HCT116 (cell line): ENCODE data around the gene TTC27. TPM values are rescaled to one million over a fixed set of nuclear protein-coding genes. Genes with fewer than 3 reads are reported as not detected.

Experiments
- ATAC-seq: fragments of 200-7000 bp; cut with Tn5 transposase; 2 replicates; pipeline ENCODE4 v1.9.1; 2020; ENCODE audit warnings: mild to moderate bottlenecking, moderate library complexity
- BruUV-seq: library from RNA; stranded (reverse); fragments of 400-500 nt; replicated peaks from 2 replicates; lab custom pipeline; 2021; lab: Mats Ljungman, UMichigan
- CTCF ChIA-PET: fragments of 300-600 bp; sonication (Branson Sonifier 250); formaldehyde crosslinking; loops from one replicate; lab custom pipeline; 2021; ENCODE audit warnings: antibody characterized with exemption; lab: Charles Lee
- POLR2A ChIA-PET: fragments of 300-600, 350-600 bp; sonication (Branson Sonifier 250); formaldehyde crosslinking; loops from one replicate; lab custom pipeline; 2021; ENCODE audit warnings: antibody characterized with exemption; lab: Charles Lee
- RAD21 ChIA-PET, 2 experiments: fragments of 300-600 bp; sonication (Branson Sonifier 250); formaldehyde crosslinking; loops; one replicate each; lab custom pipeline; 2023; ENCODE audit warnings: low total read pairs in 2 of 2; ENCODE audit not compliant: uncharacterized antibody in 2 of 2, unreplicated experiment in 2 of 2, low non-redundant PET in 1 of 2; lab: Charles Lee
- DNase-seq: peaks from one replicate; pipeline ENCODE4 v3.0.0-alpha.2; 2010; ENCODE audit warnings: low read depth, low spot score
- H2AFZ ChIP-seq: fragments of 200-600 bp; shearing (Covaris generic), sonication (generic); 2 replicates; pipeline ENCODE4 v1.6.1; 2017; ENCODE audit warnings: low read depth, mixed run types, mixed read lengths, antibody characterized with exemption, low read length; ENCODE audit not compliant: poor library complexity, severe bottlenecking
- H3K27ac ChIP-seq: 2 replicates; pipeline ENCODE4 v1.5.1; 2012; ENCODE audit warnings: low read depth, low read length
- H3K27me3 ChIP-seq: fragments of 200-600 bp; sonication (generic); 2 replicates; pipeline ENCODE4 v1.6.1; 2016; ENCODE audit warnings: mixed run types, low read length, mixed read lengths; ENCODE audit not compliant: insufficient read depth
- H3K36me3 ChIP-seq, 2 experiments: fragments of 200-500 bp in 1 of 2; fragments of 200-600 bp in 1 of 2; sonication (Bioruptor generic) in 1 of 2; sonication (generic) in 1 of 2; 2 replicates each; pipeline versions ENCODE4 v1.5.1 to v1.6.1; 2014 to 2016; ENCODE audit warnings: low read length in 2 of 2, inconsistent platforms in 1 of 2, mixed read lengths in 1 of 2, mixed run types in 1 of 2; ENCODE audit not compliant: insufficient read depth in 2 of 2, control insufficient read depth in 1 of 2
- H3K4me1 ChIP-seq, 2 experiments: fragments of 200-600 bp in 1 of 2; sonication (generic) in 1 of 2; 2 replicates each; pipeline versions ENCODE4 v1.5.1 to v1.6.1; 2012 to 2017; ENCODE audit warnings: low read length in 2 of 2, inconsistent platforms in 1 of 2, mild to moderate bottlenecking in 1 of 2, mixed read lengths in 1 of 2, mixed run types in 1 of 2, moderate library complexity in 1 of 2; ENCODE audit not compliant: insufficient read depth in 2 of 2, control insufficient read depth in 1 of 2
- H3K4me2 ChIP-seq: fragments of 200-600 bp; sonication (generic); 2 replicates; pipeline ENCODE4 v1.6.1; 2017; ENCODE audit warnings: mixed run types, low read length, mixed read lengths
- H3K4me3 ChIP-seq, 2 experiments: fragments of 200-600 bp in 1 of 2; sonication (generic) in 1 of 2; replicated peaks in 1 of 2; 2 replicates each; pipeline ENCODE4 v1.5.1; 2011 to 2016; ENCODE audit warnings: low read length in 2 of 2, control low read depth in 1 of 2, low read depth in 1 of 2, mild to moderate bottlenecking in 1 of 2, mixed read lengths in 1 of 2, mixed run types in 1 of 2
- H3K79me2 ChIP-seq: fragments of 200-600 bp; sonication (generic); 2 replicates; pipeline ENCODE4 v1.6.1; 2017; ENCODE audit warnings: mild to moderate bottlenecking, mixed run types, low read length, moderate library complexity, mixed read lengths; ENCODE audit not compliant: insufficient read depth
- H3K9ac ChIP-seq: fragments of 200-600 bp; sonication (generic); 2 replicates; pipeline ENCODE4 v1.6.1; 2016; ENCODE audit warnings: low read length, mixed read lengths
- H3K9me2 ChIP-seq: fragments of 200-600 bp; sonication (generic), shearing (Covaris generic); 2 replicates; pipeline ENCODE4 v1.6.1; 2017; ENCODE audit warnings: mixed run types, mild to moderate bottlenecking, moderate library complexity; ENCODE audit not compliant: insufficient read depth
- H3K9me3 ChIP-seq, 2 experiments: fragments of 200-500 bp in 1 of 2; fragments of 200-600 bp in 1 of 2; sonication (Bioruptor generic) in 1 of 2; sonication (generic) in 1 of 2; 2 replicates each; pipeline ENCODE4 v1.6.1; 2014 to 2017; ENCODE audit warnings: low read length in 2 of 2, mixed read lengths in 2 of 2, inconsistent platforms in 1 of 2, low read depth in 1 of 2, mild to moderate bottlenecking in 1 of 2, mixed run types in 1 of 2, moderate library complexity in 1 of 2; ENCODE audit not compliant: control insufficient read depth in 1 of 2, insufficient read depth in 1 of 2
- H4K20me1 ChIP-seq: fragments of 200-600 bp; sonication (generic), shearing (Covaris generic); 2 replicates; pipeline ENCODE4 v1.6.1; 2017; ENCODE audit warnings: mixed run types, mild to moderate bottlenecking, moderate library complexity; ENCODE audit not compliant: insufficient read depth
- ATF3 ChIP-seq: IDR thresholded peaks from 2 replicates; pipeline ENCODE4 v1.6.1; 2012
- CBX3 ChIP-seq: IDR thresholded peaks from 2 replicates; pipeline ENCODE4 v1.6.1; 2012; ENCODE audit warnings: low read depth
- CEBPB ChIP-seq: IDR thresholded peaks from 2 replicates; pipeline ENCODE4 v1.6.1; 2012; ENCODE audit warnings: low read depth
- CTCF ChIP-seq, 3 experiments: fragments of 200-600 bp in 1 of 3; sonication (generic) in 1 of 3; IDR thresholded peaks in 2 of 3; conservative IDR thresholded peaks in 1 of 3; 2 replicates each; pipeline ENCODE4 v1.5.1; 2012 to 2017; ENCODE audit warnings: low read depth in 2 of 3, low read length in 2 of 3, antibody characterized with exemption in 1 of 3, borderline replicate concordance in 1 of 3, control low read depth in 1 of 3, mild to moderate bottlenecking in 1 of 3, mixed read lengths in 1 of 3, mixed run types in 1 of 3, moderate library complexity in 1 of 3; ENCODE audit not compliant: insufficient read depth in 1 of 3
- EGR1 ChIP-seq: IDR thresholded peaks from 2 replicates; pipeline ENCODE4 v1.6.1; 2012; ENCODE audit warnings: low read depth
- ELF1 ChIP-seq: IDR thresholded peaks from 2 replicates; pipeline ENCODE4 v1.6.1; 2012; ENCODE audit warnings: low read depth, borderline replicate concordance
- EZH2phosphoT487 ChIP-seq: fragments of 200-600 bp; IDR thresholded peaks from 2 replicates; pipeline ENCODE4 v1.6.1; 2018; ENCODE audit warnings: antibody characterized with exemption, borderline replicate concordance
- FOSL1 ChIP-seq: IDR thresholded peaks from 2 replicates; pipeline ENCODE4 v1.6.1; 2012; ENCODE audit warnings: low read depth
- JUND ChIP-seq: IDR thresholded peaks from 2 replicates; pipeline ENCODE4 v1.6.1; 2012
- POLR2A ChIP-seq: IDR thresholded peaks from 2 replicates; pipeline ENCODE4 v1.7.0; 2011; ENCODE audit warnings: borderline replicate concordance; ENCODE audit not compliant: insufficient read depth, insufficient read length; ENCODE audit errors: extremely low read depth
- POLR2AphosphoS5 ChIP-seq: IDR thresholded peaks from 2 replicates; pipeline ENCODE4 v1.6.1; 2011; ENCODE audit warnings: mild to moderate bottlenecking, low read depth, low read length, moderate library complexity
- RAD21 ChIP-seq: IDR thresholded peaks from 2 replicates; pipeline ENCODE4 v1.6.1; 2012; ENCODE audit warnings: low read depth, mild to moderate bottlenecking
- REST ChIP-seq: IDR thresholded peaks from 2 replicates; pipeline ENCODE4 v1.6.1; 2012; ENCODE audit warnings: low read depth
- SIN3A ChIP-seq: IDR thresholded peaks from 2 replicates; pipeline ENCODE4 v1.6.1; 2012; ENCODE audit warnings: low read depth
- SRF ChIP-seq: IDR thresholded peaks from 2 replicates; pipeline ENCODE4 v1.6.1; 2012; ENCODE audit warnings: low read depth
- TCF7L2 ChIP-seq: IDR thresholded peaks from 2 replicates; pipeline ENCODE4 v1.7.0; 2011; ENCODE audit warnings: borderline replicate concordance, inconsistent platforms; ENCODE audit not compliant: insufficient read depth, insufficient read length; ENCODE audit errors: extremely low read depth
- YY1 ChIP-seq: IDR thresholded peaks from 2 replicates; pipeline ENCODE4 v1.6.1; 2011; ENCODE audit warnings: low read length, low read depth, moderate library complexity, mild to moderate bottlenecking; ENCODE audit not compliant: insufficient replicate concordance; ENCODE audit errors: extremely low read depth
- intact Hi-C: fragments of 100-400 bp; cut with micrococcal nuclease; formaldehyde crosslinking; loops from 2 replicates; pipeline ENCODE4 v1.10.0; 2022
- total RNA-seq: library from RNA; stranded (reverse); gene quantifications from one replicate; pipeline ENCODE4 v1.2.1, GENCODE V29; 2021; ENCODE audit not compliant: unreplicated experiment

The TTC27 gene
- total RNA-seq, 1 experiment from 2014 or later = 24.4 TPM

GRCh38 chr2:32780961-32781360, 153.1 kb downstream of the TTC27 start:
- H3K27ac ChIP-seq = no peak overlapping the region
- no peaks in the 10 kb centered on the region for H3K36me3 ChIP-seq
- BruUV-seq = no TSS peak
- no peak overlapping the region for H3K4me2 ChIP-seq
- H2AFZ ChIP-seq = no peak overlapping the region
- H3K4me3 ChIP-seq = no peak overlapping the region
- intact Hi-C loops = no loop called here
- no peaks in the 10 kb centered on the region for H3K4me1 ChIP-seq
- no peaks in the 10 kb centered on the region for H3K79me2 ChIP-seq
- no peaks in the 10 kb centered on the region for H3K9me2 ChIP-seq
- TF ChIP-seq SIN3A = no peak
- TF ChIP-seq SRF = no peak
- TF ChIP-seq POLR2AphosphoS5 = no peak
- TF ChIP-seq, all 23 proteins: peak for 0
- ChIA-PET POLR2A (no interaction called here), CTCF (interaction anchor here (0.7 kb wide), 1 partner anchor 11 kb away, joined by 3 read pairs; no protein-coding TSS in a partner anchor), RAD21 (no interaction called here)
- ATAC-seq = no peak
- Histone ChIP-seq H3K9ac (no peak overlapping the region), H4K20me1 (no peaks in the 10 kb centered on the region), H3K27me3 (no peaks in the 10 kb centered on the region), H3K9me3 (no peaks in the 10 kb centered on the region; a peak in 1 of 4 replicates)
- no peak for DNase-seq

GRCh38 chr2:32783469-32783868, 155.6 kb downstream of the TTC27 start:
- H3K4me2 ChIP-seq = no peak overlapping the region
- ChIA-PET POLR2A (no interaction called here), CTCF (no interaction called here), RAD21 (no interaction called here)
- ATAC-seq = no peak
- no peak for DNase-seq
- no peaks in the 10 kb centered on the region for H3K4me1 ChIP-seq
- no peaks in the 10 kb centered on the region for H4K20me1 ChIP-seq
- BruUV-seq = no TSS peak
- H3K36me3 ChIP-seq = no peaks in the 10 kb centered on the region
- no peaks in the 10 kb centered on the region for H3K9me2 ChIP-seq
- H2AFZ ChIP-seq = no peak overlapping the region
- no peaks in the 10 kb centered on the region for H3K27me3 ChIP-seq
- no peak overlapping the region for H3K27ac ChIP-seq
- H3K9ac ChIP-seq = no peak overlapping the region
- H3K9me3 ChIP-seq = no peaks in the 10 kb centered on the region; a peak in 1 of 4 replicates
- intact Hi-C loops = no loop called here
- no peaks in the 10 kb centered on the region for H3K79me2 ChIP-seq
- H3K4me3 ChIP-seq = no peak overlapping the region
- TF ChIP-seq CBX3 (no peak), RAD21 (no peak), CTCF (IDR thresholded peaks at IDR 0.05 in 2 of 3, conservative IDR thresholded peaks at IDR 0.05 in 1 of 3; ENCODE audit: borderline replicate concordance in 1 of 3, insufficient read depth in 1 of 3, low read depth in 2 of 3, low read length in 2 of 3) (no peak), JUND (no peak), REST (no peak), SRF (no peak), EZH2phosphoT487 (no peak), POLR2AphosphoS5 (no peak), CEBPB (no peak), POLR2A (no peak), ATF3 (no peak), EGR1 (no peak), FOSL1 (no peak), YY1 (no peak), ELF1 (no peak), TCF7L2 (no peak)
